ENCODE results near the gene CPNE8. TPM values are rescaled to one million over a fixed set of nuclear protein-coding genes. Genes with fewer than 3 reads are reported as not detected.

The CPNE8 gene
- total RNA-seq, 2 donors from 2014 or later: 7.6 to 9.6 TPM

DNA sequence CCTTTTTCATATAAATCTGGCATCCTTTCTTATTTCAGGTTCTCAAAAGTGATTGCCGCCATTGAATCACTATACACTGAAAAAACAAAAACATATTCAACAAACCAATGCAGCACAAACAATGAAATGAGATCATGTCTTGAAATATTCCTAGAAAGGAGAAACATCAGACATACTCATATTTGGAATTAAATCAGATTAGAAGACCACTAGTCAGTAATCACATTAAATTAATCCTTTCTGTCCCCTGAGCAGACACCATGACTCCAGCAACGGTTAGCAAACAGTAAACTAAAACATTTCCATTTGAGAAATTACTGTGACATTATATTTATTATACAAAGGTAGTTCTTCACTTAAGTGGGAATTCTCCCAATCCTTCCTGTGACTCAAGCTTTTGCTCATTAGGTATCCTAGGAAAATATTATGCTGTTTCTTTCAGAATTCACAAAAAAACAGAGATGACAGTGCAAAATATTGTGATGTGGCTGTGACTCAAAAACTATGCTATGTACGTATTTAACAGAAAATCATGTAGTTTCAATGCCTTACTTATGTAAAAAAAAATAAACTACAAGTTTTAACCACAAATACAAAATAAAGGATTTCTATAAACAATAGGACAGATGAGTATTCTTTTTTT is 29.7 kb downstream of the CPNE8 start:
- 57 to 74% methylated on average over 3 of the region's 3 CpGs for WGBS, 2 donors

DNA sequence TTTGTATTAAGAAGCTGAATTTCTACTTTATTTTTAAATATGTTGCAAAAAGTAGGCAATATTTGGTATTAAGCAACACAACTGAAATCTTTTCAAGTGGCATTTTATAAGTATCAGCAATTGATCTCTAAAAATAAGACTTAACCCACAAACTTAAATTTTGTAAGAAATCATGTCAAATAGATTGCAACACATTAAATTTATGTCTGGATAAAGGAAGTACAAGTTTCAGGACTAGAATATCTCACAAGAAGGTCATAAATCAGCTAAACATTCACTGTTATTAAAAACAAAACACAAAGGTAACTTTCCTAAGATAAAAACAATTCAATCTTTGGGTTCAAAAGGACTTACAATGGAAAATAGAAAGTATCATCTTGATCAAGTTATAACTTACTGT is 32.8 kb downstream of the CPNE8 start:
- ATAC-seq (no peak), DNase-seq (no peak)
- Histone ChIP-seq H3K9me3 (no peaks in the 10 kb centered on the region), H3K4me3 (no peak overlapping the region), H3K4me1 (no peaks in the 10 kb centered on the region), H3K27me3 (no peaks in the 10 kb centered on the region), H3K27ac (no peak overlapping the region), H3K36me3 (replicated peaks in 1 of 2; ENCODE audit: insufficient read depth in 1 of 2, low read depth in 2 of 2) (no peaks in the 10 kb centered on the region)
- TF ChIP-seq POLR2A (IDR thresholded peaks at IDR 0.05): no peak
- TF ChIP-seq, protein P1, sequence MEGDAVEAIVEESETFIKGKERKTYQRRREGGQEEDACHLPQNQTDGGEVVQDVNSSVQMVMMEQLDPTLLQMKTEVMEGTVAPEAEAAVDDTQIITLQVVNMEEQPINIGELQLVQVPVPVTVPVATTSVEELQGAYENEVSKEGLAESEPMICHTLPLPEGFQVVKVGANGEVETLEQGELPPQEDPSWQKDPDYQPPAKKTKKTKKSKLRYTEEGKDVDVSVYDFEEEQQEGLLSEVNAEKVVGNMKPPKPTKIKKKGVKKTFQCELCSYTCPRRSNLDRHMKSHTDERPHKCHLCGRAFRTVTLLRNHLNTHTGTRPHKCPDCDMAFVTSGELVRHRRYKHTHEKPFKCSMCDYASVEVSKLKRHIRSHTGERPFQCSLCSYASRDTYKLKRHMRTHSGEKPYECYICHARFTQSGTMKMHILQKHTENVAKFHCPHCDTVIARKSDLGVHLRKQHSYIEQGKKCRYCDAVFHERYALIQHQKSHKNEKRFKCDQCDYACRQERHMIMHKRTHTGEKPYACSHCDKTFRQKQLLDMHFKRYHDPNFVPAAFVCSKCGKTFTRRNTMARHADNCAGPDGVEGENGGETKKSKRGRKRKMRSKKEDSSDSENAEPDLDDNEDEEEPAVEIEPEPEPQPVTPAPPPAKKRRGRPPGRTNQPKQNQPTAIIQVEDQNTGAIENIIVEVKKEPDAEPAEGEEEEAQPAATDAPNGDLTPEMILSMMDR (IDR thresholded peaks at IDR 0.05): no peak
- intact Hi-C loops (cut with DNase I): no loop called here

More for the DNA sequence above, 29.7 kb downstream of the CPNE8 start:
- TF ChIP-seq, protein P1 (IDR thresholded peaks at IDR 0.05): no peak
- no peak for TF ChIP-seq POLR2A (IDR thresholded peaks at IDR 0.05)
- Histone ChIP-seq H3K36me3 (replicated peaks in 1 of 2; ENCODE audit: insufficient read depth in 1 of 2, low read depth in 2 of 2) (no peaks in the 10 kb centered on the region), H3K27ac (no peak overlapping the region), H3K4me1 (no peaks in the 10 kb centered on the region), H3K27me3 (no peaks in the 10 kb centered on the region), H3K9me3 (no peaks in the 10 kb centered on the region), H3K4me3 (no peak overlapping the region)
- no peak for ATAC-seq
- DNase-seq: no peak
- intact Hi-C loops (cut with DNase I): no loop called here

DNA sequence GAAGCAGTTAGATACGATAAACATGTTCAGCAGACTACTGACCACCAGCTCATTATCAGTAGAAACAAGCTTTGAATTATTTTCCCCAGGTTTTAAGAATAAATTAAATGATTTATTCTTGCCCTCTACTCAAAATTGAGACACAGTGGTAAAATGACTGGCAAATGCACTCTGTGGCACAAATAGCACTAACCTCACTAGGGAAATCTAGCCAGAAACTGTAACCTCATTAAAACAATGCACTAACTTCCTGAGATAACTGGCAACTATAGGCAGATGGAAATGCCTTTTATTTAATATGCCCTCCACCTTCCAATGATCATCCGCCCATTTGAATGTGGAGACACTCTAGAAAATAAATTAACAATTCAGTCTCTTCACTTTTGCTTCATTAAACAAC is 33.2 kb downstream of the CPNE8 start:
- no peaks in the 10 kb centered on the region for H3K27me3 ChIP-seq
- no peak for TF ChIP-seq POLR2A (IDR thresholded peaks at IDR 0.05)
- TF ChIP-seq, protein P1 (IDR thresholded peaks at IDR 0.05): no peak
- no peak for DNase-seq
- 53 to 65% methylated on average over 2 of the region's 2 CpGs for WGBS, 2 donors
- intact Hi-C loops (cut with DNase I): no loop called here
- no peak overlapping the region for H3K4me3 ChIP-seq
- no peak for ATAC-seq
- no peak overlapping the region for H3K27ac ChIP-seq
- H3K9me3 ChIP-seq: no peaks in the 10 kb centered on the region
- H3K4me1 ChIP-seq: no peaks in the 10 kb centered on the region
- no peaks in the 10 kb centered on the region for H3K36me3 ChIP-seq (replicated peaks in 1 of 2; ENCODE audit: insufficient read depth in 1 of 2, low read depth in 2 of 2)

DNA sequence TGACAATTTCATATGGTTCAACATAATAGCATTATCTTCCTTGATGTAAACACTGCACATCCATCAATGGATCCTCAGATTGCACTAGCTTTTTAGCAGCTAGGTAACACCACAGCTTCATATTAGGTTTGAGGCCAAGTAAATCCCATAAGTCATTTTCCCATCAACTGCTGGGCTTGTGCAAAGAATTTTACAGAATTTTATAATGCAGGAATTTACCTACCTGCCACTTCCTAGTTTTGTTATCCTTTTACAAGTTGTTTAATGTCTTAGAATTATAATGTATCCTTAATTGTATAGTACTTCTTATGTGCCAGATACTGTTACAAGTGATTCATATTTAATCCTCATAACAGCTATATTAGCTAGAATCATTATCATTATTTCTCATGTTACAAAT is 36.4 kb downstream of the CPNE8 start:
- intact Hi-C loops (cut with DNase I): no loop called here
- H3K27ac ChIP-seq: no peak overlapping the region
- no peak overlapping the region for H3K4me3 ChIP-seq
- TF ChIP-seq, protein P1 (IDR thresholded peaks at IDR 0.05): no peak
- no peak for TF ChIP-seq POLR2A (IDR thresholded peaks at IDR 0.05)
- DNase-seq (no peak), ATAC-seq (no peak)
- H3K36me3 ChIP-seq (replicated peaks in 1 of 2; ENCODE audit: insufficient read depth in 1 of 2, low read depth in 2 of 2): no peaks in the 10 kb centered on the region
- H3K9me3 ChIP-seq: no peaks in the 10 kb centered on the region
- no peaks in the 10 kb centered on the region for H3K4me1 ChIP-seq
- H3K27me3 ChIP-seq: no peaks in the 10 kb centered on the region

DNA sequence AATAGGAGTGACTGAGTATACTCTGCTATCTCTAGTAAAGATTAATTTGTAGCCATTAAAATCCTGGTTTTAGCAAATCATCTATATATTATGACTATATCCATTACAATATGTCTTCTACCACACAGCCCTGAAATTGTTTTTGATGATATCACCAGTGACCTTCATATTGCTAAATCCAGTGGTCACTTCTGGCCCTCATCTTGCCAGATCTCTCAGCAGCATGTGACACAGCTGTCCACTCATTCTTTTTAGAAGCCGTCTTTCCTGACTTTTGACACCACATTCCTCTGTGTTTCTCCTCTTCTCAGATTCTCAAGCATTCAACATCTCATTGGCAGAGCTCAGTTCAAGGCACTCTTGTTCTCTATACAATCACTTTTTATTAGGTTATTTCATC is 54.9 kb downstream of the CPNE8 start:
- TF ChIP-seq POLR2A (IDR thresholded peaks at IDR 0.05): no peak
- no peak overlapping the region for H3K4me3 ChIP-seq
- WGBS, 2 donors: 56 to 67% methylated on average over 1 of the region's 1 CpG
- no peaks in the 10 kb centered on the region for H3K36me3 ChIP-seq (replicated peaks in 1 of 2; ENCODE audit: insufficient read depth in 1 of 2, low read depth in 2 of 2)
- no peak for ATAC-seq
- no peaks in the 10 kb centered on the region for H3K9me3 ChIP-seq
- no peaks in the 10 kb centered on the region for H3K27me3 ChIP-seq
- intact Hi-C loops (cut with DNase I): no loop called here
- H3K27ac ChIP-seq: no peak overlapping the region
- no peak for DNase-seq
- H3K4me1 ChIP-seq: no peaks in the 10 kb centered on the region

All from body of pancreas (tissue), 4 donors.